Neural cell (in vitro differentiated cells): Measurements from ENCODE around the gene P2RX5. TPM values are rescaled to one million over a fixed set of nuclear protein-coding genes. Genes with fewer than 3 reads are reported as not detected.

Experiments
- H2AFZ ChIP-seq: fragments of 200-600, 300-800 bp; sonication (generic), shearing (Covaris generic); 2 replicates; pipeline ENCODE4 v1.6.0; 2014; ENCODE audit warnings: low read depth, mild to moderate bottlenecking, antibody characterized with exemption, low read length, moderate library complexity
- H3F3A ChIP-seq: fragments of 200-600 bp; shearing (Covaris generic); 2 replicates; pipeline ENCODE4 v1.6.1; 2016; ENCODE audit warnings: mild to moderate bottlenecking, moderate library complexity, mixed read lengths, antibody characterized with exemption, low read length; ENCODE audit not compliant: insufficient read depth, poor library complexity, severe bottlenecking
- H3K27ac ChIP-seq: fragments of 200-600, 300-800 bp; sonication (generic), shearing (Covaris generic); 2 replicates; pipeline ENCODE4 v1.5.1; 2014; ENCODE audit warnings: mild to moderate bottlenecking, low read length, moderate library complexity
- H3K27me3 ChIP-seq: fragments of 300-800, 200-600 bp; sonication (generic), shearing (Covaris generic); 2 replicates; pipeline ENCODE4 v1.6.0; 2014; ENCODE audit warnings: mild to moderate bottlenecking, low read depth, low read length, moderate library complexity; ENCODE audit not compliant: insufficient read depth
- H3K36me3 ChIP-seq: fragments of 300-800, 200-600 bp; sonication (generic), shearing (Covaris generic); 2 replicates; pipeline ENCODE4 v1.5.1; 2014; ENCODE audit warnings: mild to moderate bottlenecking, antibody characterized with exemption, low read length, moderate library complexity; ENCODE audit not compliant: insufficient read depth
- H3K4me2 ChIP-seq: fragments of 300-800, 200-600 bp; sonication (generic), shearing (Covaris generic); 2 replicates; pipeline ENCODE4 v1.6.0; 2014; ENCODE audit warnings: mild to moderate bottlenecking, low read length
- H3K4me3 ChIP-seq: fragments of 300-800, 200-600 bp; sonication (generic), shearing (Covaris generic); 2 replicates; pipeline ENCODE4 v1.5.1; 2014; ENCODE audit warnings: mild to moderate bottlenecking, low read length, moderate library complexity
- H3K79me2 ChIP-seq: fragments of 200-600 bp; shearing (Covaris generic); replicated peaks from 2 replicates; pipeline ENCODE4 v1.6.0; 2014; ENCODE audit warnings: mild to moderate bottlenecking, low read length, moderate library complexity; ENCODE audit not compliant: insufficient read depth
- H3K9ac ChIP-seq: fragments of 300-800, 200-600 bp; sonication (generic), shearing (Covaris generic); 2 replicates; pipeline ENCODE4 v1.6.1; 2016; ENCODE audit warnings: mild to moderate bottlenecking, low read length, mixed read lengths
- H3K9me2 ChIP-seq: fragments of 200-600 bp; shearing (Covaris generic); 2 replicates; pipeline ENCODE4 v1.6.1; 2016; ENCODE audit warnings: mild to moderate bottlenecking, low read length, mixed read lengths; ENCODE audit not compliant: insufficient read depth
- H3K9me3 ChIP-seq: fragments of 200-600, 300-800 bp; sonication (generic), shearing (Covaris generic); 2 replicates; pipeline ENCODE4 v1.6.1; 2016; ENCODE audit warnings: mild to moderate bottlenecking, mixed run types, low read length, moderate library complexity, mixed read lengths
- H4K20me1 ChIP-seq: fragments of 200-600 bp; shearing (Covaris generic); 2 replicates; pipeline ENCODE4 v1.6.1; 2016; ENCODE audit warnings: mild to moderate bottlenecking, mixed run types; ENCODE audit not compliant: insufficient read depth
- CTCF ChIP-seq: fragments of 450-650 bp; IDR thresholded peaks from 2 replicates; pipeline ENCODE4 v1.5.1; 2014; ENCODE audit warnings: antibody characterized with exemption, mild to moderate bottlenecking, moderate library complexity; ENCODE audit not compliant: poor library complexity, severe bottlenecking
- EP300 ChIP-seq: fragments of 450-650 bp; conservative IDR thresholded peaks from 2 replicates; pipeline ENCODE4 v1.6.1; 2014; ENCODE audit warnings: antibody characterized with exemption, mild to moderate bottlenecking, moderate library complexity; ENCODE audit not compliant: poor library complexity, severe bottlenecking
- EZH2 ChIP-seq: fragments of 200-600, 300-800 bp; shearing (Covaris generic), sonication (generic); IDR thresholded peaks from 2 replicates; pipeline ENCODE4 v1.6.1; 2014; ENCODE audit warnings: antibody characterized with exemption, low read length, borderline replicate concordance, mild to moderate bottlenecking; ENCODE audit not compliant: insufficient read depth, poor library complexity, severe bottlenecking
- MXI1 ChIP-seq: fragments of 450-650 bp; conservative IDR thresholded peaks from 2 replicates; pipeline ENCODE4 v1.6.1; 2014; ENCODE audit warnings: antibody characterized with exemption, mild to moderate bottlenecking; ENCODE audit not compliant: poor library complexity, severe bottlenecking
- POLR2AphosphoS5 ChIP-seq: IDR thresholded peaks from 2 replicates; pipeline ENCODE4 v1.6.1; 2012
- RAD21 ChIP-seq: fragments of 450-650 bp; conservative IDR thresholded peaks from 2 replicates; pipeline ENCODE4 v1.6.1; 2014; ENCODE audit warnings: antibody characterized with exemption, mild to moderate bottlenecking, moderate library complexity
- REST ChIP-seq: IDR thresholded peaks from 2 replicates; pipeline ENCODE4 v1.6.1; 2012; ENCODE audit warnings: borderline replicate concordance
- SMC3 ChIP-seq: fragments of 450-650 bp; conservative IDR thresholded peaks from 2 replicates; pipeline ENCODE4 v1.6.1; 2014; ENCODE audit warnings: antibody characterized with exemption, mild to moderate bottlenecking, moderate library complexity; ENCODE audit not compliant: poor library complexity
- TAF1 ChIP-seq: IDR thresholded peaks from 2 replicates; pipeline ENCODE4 v1.6.1; 2012; ENCODE audit warnings: low read depth
- polyA plus RNA-seq: library from polyadenylated mRNA; depleted of rRNA; stranded (reverse); fragments of >200 nt; gene quantifications from 2 replicates; pipeline ENCODE4 v1.2.3, GENCODE V29; 2014

P2RX5 gene
- polyA plus RNA-seq, 1 donor from 2014 or later: 7.0 TPM

- no peaks in the 10 kb centered on the region for H3K9me2 ChIP-seq
- no peak overlapping the region for H3K4me3 ChIP-seq
- no peaks in the 10 kb centered on the region for H4K20me1 ChIP-seq
- no peak overlapping the region for H3K4me2 ChIP-seq
- H3K36me3 ChIP-seq: no peaks in the 10 kb centered on the region
- TF ChIP-seq EP300 (no peak), CTCF (no peak), SMC3 (no peak), TAF1 (no peak), POLR2AphosphoS5 (no peak), MXI1 (no peak), REST (no peak), RAD21 (no peak), EZH2 (no peak)
- no peaks in the 10 kb centered on the region for H3F3A ChIP-seq
- no peak overlapping the region for H3K27ac ChIP-seq
- peaks cover 24% of the 10 kb centered on the region for H3K27me3 ChIP-seq
- no peak overlapping the region for H3K9ac ChIP-seq
- no peaks in the 10 kb centered on the region for H3K9me3 ChIP-seq
- no peaks in the 10 kb centered on the region for H3K79me2 ChIP-seq
- H2AFZ ChIP-seq: no peak overlapping the region
Observed at GRCh38 chr17:3692346-3692745, 3.6 kb downstream of the P2RX5 start.

- no peaks in the 10 kb centered on the region for H3K36me3 ChIP-seq
- H3K9ac ChIP-seq: no peak overlapping the region
- no peak for TF ChIP-seq SMC3
- TF ChIP-seq REST: no peak
- TF ChIP-seq CTCF: no peak
- no peak for TF ChIP-seq POLR2AphosphoS5
- TF ChIP-seq RAD21: no peak
- TF ChIP-seq MXI1: no peak
- TF ChIP-seq EP300: no peak
- no peak for TF ChIP-seq EZH2
- no peak for TF ChIP-seq TAF1
- no peaks in the 10 kb centered on the region for H3K9me3 ChIP-seq
- H3K9me2 ChIP-seq: no peaks in the 10 kb centered on the region
- H3K27ac ChIP-seq: no peak overlapping the region
- H3F3A ChIP-seq: no peaks in the 10 kb centered on the region
- H3K4me2 ChIP-seq: no peak overlapping the region
- H3K4me3 ChIP-seq: no peak overlapping the region
- no peaks in the 10 kb centered on the region for H4K20me1 ChIP-seq
- H3K79me2 ChIP-seq: no peaks in the 10 kb centered on the region
- peaks cover 22% of the 10 kb centered on the region for H3K27me3 ChIP-seq
- H2AFZ ChIP-seq: no peak overlapping the region
Observed at GRCh38 chr17:3691617-3692067, 4.3 kb downstream of the P2RX5 start.
